ENCODE data around the gene GLUD1.
A peak's percentile ranks its signal among the peaks of the same experiment; 100 is the strongest.

The GLUD1 gene

DNA sequence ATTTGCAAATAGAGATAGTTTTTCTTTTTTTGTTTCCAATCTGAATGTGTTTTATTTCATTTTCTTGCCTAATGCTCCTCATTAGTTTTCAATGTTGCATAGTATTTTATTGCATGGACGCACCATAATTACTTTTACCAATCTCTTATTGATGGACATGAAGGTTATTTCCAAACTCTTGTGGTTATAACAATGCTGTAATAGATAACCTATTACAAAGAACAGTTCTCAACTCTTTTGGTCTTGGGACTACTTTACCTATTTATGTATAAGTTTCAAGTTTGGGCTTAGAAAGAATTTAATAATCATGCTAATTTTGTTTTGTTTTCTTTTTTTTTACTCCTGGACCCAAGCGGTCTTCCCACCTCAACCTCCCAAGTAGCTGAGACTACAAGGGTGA, 7.4 kb upstream of the GLUD1 start:
- Histone ChIP-seq H3K36me3 (ENCODE audit: control insufficient read depth, low read length) (peaks cover 70% of the 10 kb centered on the region), H3K27me3 (ENCODE audit: control insufficient read depth, low read length) (no peaks in the 10 kb centered on the region)
- TF ChIP-seq, protein P1, sequence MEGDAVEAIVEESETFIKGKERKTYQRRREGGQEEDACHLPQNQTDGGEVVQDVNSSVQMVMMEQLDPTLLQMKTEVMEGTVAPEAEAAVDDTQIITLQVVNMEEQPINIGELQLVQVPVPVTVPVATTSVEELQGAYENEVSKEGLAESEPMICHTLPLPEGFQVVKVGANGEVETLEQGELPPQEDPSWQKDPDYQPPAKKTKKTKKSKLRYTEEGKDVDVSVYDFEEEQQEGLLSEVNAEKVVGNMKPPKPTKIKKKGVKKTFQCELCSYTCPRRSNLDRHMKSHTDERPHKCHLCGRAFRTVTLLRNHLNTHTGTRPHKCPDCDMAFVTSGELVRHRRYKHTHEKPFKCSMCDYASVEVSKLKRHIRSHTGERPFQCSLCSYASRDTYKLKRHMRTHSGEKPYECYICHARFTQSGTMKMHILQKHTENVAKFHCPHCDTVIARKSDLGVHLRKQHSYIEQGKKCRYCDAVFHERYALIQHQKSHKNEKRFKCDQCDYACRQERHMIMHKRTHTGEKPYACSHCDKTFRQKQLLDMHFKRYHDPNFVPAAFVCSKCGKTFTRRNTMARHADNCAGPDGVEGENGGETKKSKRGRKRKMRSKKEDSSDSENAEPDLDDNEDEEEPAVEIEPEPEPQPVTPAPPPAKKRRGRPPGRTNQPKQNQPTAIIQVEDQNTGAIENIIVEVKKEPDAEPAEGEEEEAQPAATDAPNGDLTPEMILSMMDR (IDR thresholded peaks at IDR 0.05; ENCODE audit: low read depth, low read length, poor library complexity, severe bottlenecking): no peak
- TF ChIP-seq EZH2phosphoT487 (IDR thresholded peaks at IDR 0.05; ENCODE audit: borderline replicate concordance, low read length): no peak

DNA sequence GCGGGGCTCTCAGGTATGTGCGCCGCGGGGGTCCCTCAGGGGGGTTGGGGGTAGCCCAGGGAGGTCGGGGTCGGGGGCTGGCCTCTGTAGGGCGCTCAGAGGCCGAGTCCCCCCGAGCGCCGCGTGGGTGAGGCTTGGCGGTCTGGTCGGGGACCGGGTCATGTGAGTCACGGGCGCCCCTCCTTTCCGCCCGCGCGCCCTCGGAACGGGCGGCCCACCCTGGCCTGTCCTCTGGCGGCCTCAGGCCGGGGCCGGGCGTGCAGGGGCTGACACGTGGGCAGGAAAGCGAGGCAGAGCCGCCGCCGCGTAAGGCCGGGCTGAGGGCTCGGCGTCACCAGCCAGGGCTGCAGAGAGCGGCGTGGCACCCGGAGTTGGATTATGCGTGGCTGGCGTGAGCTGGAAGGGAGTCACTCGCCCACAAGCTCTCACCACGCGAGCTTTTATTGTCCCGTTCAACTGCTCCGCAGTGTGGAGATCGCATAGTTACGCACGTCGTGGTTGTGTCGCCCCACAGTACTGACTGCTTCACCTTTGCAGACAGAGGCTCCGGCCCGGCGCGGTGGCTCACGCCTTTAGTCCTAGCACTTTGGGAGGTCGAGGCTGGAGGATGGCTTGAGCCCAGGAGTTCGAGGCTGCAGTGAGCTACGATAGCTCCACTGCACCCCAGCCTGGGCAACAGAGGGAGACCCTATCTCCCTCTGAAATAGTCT, 748 bp upstream of the GLUD1 start:
- peaks cover 41% of the 10 kb centered on the region for H3K4me1 ChIP-seq (ENCODE audit: control insufficient read depth, low read length)

More for the DNA sequence above, 7.4 kb upstream of the GLUD1 start:
- Histone ChIP-seq H3F3A (ENCODE audit: control insufficient read depth, insufficient read depth) (no peaks in the 10 kb centered on the region), H3K27ac (ENCODE audit: low read depth, low read length) (no peak overlapping the region), H3K9me2 (replicated peaks; ENCODE audit: control insufficient read depth, low read length) (no peaks in the 10 kb centered on the region), H4K20me1 (ENCODE audit: control insufficient read depth, insufficient read depth, low read depth, low read length) (no peaks in the 10 kb centered on the region), H3K4me1 (ENCODE audit: control insufficient read depth, low read length) (peaks cover 4% of the 10 kb centered on the region), H3K4me2 (ENCODE audit: low read length) (no peak overlapping the region), H3K4me3 (ENCODE audit: low read length) (no peak overlapping the region), H3K9me3 (ENCODE audit: control insufficient read depth, insufficient read depth, low read length) (no peaks in the 10 kb centered on the region), H3K79me2 (ENCODE audit: control insufficient read depth, low read length) (peaks cover 47% of the 10 kb centered on the region)

DNA sequence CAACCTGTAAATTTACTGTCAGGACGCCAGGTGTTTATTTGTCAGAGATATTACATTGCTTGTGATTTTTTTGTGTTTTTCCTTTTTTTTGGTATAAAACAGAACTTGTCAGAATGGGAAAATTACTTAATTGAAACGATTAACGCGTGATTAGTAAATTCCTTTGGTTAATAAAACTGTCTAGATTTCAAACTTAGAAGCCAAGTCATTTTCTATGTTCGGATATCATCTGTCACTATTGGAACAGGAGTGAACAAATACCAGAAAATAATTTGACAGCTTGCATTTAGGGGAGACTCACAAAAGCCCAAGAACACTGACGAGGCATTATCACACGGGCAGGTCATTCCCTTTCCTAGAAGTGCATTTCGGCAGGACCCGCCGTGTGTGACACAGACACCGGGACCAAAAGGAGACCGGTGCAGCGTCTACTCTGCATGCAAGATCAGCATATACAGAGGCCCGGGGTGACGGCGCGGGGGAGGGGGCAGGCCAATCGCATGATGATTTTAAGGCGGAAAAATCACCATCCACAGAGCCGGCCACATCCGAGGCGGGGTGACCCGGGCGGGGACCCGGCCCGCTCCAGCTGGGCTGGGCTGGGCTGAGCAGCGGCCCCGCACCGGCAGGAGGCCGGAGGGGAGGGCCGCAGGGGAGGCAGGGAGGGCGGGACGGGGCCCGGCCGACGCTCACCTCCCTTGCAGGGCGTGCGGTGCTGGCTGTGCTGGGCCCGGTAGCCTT, 841 bp downstream of the GLUD1 start:
- Histone ChIP-seq H3K9me2 (replicated peaks; ENCODE audit: control insufficient read depth, low read length) (no peaks in the 10 kb centered on the region), H3K36me3 (ENCODE audit: control insufficient read depth, low read length) (peaks cover 57% of the 10 kb centered on the region), H3K27ac (ENCODE audit: low read depth, low read length) (peak overlapping the region; percentile 78), H3K9me3 (ENCODE audit: control insufficient read depth, insufficient read depth, low read length) (no peaks in the 10 kb centered on the region), H3K4me2 (ENCODE audit: low read length) (peak overlapping the region; percentile 76), H3K79me2 (ENCODE audit: control insufficient read depth, low read length) (peaks cover 89% of the 10 kb centered on the region), H3K4me3 (ENCODE audit: low read length) (peak overlapping the region; percentile 89), H3K27me3 (ENCODE audit: control insufficient read depth, low read length) (no peaks in the 10 kb centered on the region), H3F3A (ENCODE audit: control insufficient read depth, insufficient read depth) (no peaks in the 10 kb centered on the region), H3K4me1 (ENCODE audit: control insufficient read depth, low read length) (peaks cover 44% of the 10 kb centered on the region), H4K20me1 (ENCODE audit: control insufficient read depth, insufficient read depth, low read depth, low read length) (peaks cover 30% of the 10 kb centered on the region)
- TF ChIP-seq, protein P1 (IDR thresholded peaks at IDR 0.05; ENCODE audit: low read depth, low read length, poor library complexity, severe bottlenecking): no peak
- no peak for TF ChIP-seq EZH2phosphoT487 (IDR thresholded peaks at IDR 0.05; ENCODE audit: borderline replicate concordance, low read length)

More for the DNA sequence above, 748 bp upstream of the GLUD1 start:
- Histone ChIP-seq H3K27me3 (ENCODE audit: control insufficient read depth, low read length) (no peaks in the 10 kb centered on the region), H3K4me2 (ENCODE audit: low read length) (peak overlapping the region; percentile 89), H3K27ac (ENCODE audit: low read depth, low read length) (peak overlapping the region; percentile 78), H3K9me2 (replicated peaks; ENCODE audit: control insufficient read depth, low read length) (no peaks in the 10 kb centered on the region), H3K79me2 (ENCODE audit: control insufficient read depth, low read length) (peaks cover 87% of the 10 kb centered on the region), H3K4me3 (ENCODE audit: low read length) (peak overlapping the region; percentile 93), H3K36me3 (ENCODE audit: control insufficient read depth, low read length) (peaks cover 56% of the 10 kb centered on the region), H4K20me1 (ENCODE audit: control insufficient read depth, insufficient read depth, low read depth, low read length) (peaks cover 24% of the 10 kb centered on the region), H3K9me3 (ENCODE audit: control insufficient read depth, insufficient read depth, low read length) (no peaks in the 10 kb centered on the region), H3F3A (ENCODE audit: control insufficient read depth, insufficient read depth) (no peaks in the 10 kb centered on the region)
- TF ChIP-seq, protein P1 (IDR thresholded peaks at IDR 0.05; ENCODE audit: low read depth, low read length, poor library complexity, severe bottlenecking): no peak
- TF ChIP-seq EZH2phosphoT487 (IDR thresholded peaks at IDR 0.05; ENCODE audit: borderline replicate concordance, low read length): no peak
